SIG-M5 treated with dmso at 0.1 percent for 504 hours (cell line): ENCODE data around the gene LMNB1.

Experiments
- DNase-seq: peaks from one replicate; lab custom pipeline; 2025; ENCODE audit not compliant: unreplicated experiment; lab: John Stamatoyannopoulos, UW

The LMNB1 gene

GRCh38 chr5:126883564-126884245, 106.8 kb downstream of the LMNB1 start:
- DNase-seq, result no peak

GRCh38 chr5:126884269-126884819, 107.4 kb downstream of the LMNB1 start:
- no peak for DNase-seq
